Hepatic stellate cell (primary cell): ENCODE results near the gene TLE1.
A peak's percentile ranks its signal among the peaks of the same experiment; 100 is the strongest.
"Not testable (repeated sequence)": the region's sequence is repeated elsewhere in the genome, so short reads cannot be mapped to it uniquely, and the experiment has no call there.

ENCODE experiments used
- DNase-seq: peaks from one replicate; pipeline ENCODE4 v3.0.0; 2011; ENCODE audit warnings: low spot score

Gene TLE1

DNA sequence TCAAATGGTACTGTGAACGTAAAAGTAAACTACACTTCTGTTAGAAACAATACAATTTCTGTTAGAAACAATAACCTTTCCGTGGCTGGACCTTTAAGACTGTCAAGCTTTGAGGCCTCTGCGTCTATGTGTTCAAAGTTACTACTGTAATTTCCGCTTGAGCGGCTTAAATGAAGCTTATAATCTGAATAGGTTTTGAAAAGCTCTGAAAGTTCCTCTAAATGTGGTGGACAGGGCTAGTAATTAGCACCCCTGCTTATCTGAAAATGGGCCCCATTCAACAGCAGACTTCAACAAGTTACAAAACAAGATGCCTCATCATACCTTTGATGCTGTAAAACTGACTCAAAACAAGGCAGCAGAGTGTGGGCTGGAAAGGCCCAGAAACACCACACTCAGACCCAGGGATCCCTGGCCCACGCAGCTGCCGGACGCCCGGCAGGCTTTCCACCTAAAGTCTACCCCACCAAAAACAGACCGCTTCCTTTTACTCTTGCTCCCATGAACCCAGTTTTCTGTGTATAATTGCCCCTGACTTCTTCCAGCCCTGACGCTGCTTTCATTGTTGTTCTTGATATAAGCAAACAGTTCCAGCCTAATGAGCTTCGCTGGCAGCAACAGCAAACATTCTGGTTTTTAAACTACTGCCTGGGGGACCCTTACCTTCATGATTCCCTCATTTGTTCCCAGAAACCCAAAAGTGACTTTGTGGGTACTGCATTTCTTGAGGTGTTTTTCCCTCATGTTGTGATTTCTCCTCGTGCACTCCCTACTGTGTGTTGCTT is 66.7 kb downstream of the TLE1 start:
- DNase-seq = no peak

DNA sequence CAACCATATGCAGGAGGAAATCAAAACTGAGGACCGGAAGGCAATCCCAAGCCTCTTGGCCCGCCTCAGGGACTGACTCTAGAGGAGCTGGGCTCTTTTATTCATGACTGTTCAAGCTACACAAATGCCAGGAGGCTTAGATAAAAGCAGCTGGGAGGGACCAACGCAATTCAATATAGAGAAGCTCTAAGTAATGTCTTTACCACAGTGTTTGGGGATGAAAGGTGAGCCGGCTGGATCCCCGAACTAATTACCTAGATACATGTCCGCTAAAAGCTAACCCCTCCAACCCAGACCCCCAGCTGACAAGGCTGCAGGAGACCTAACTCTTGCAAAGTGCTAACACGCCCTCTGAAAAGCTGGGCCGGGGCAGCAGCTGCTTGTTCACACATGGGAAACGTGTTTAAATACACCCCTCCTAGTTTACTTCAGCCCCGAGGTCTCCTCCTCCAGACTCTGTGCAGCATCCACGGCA is 67.5 kb downstream of the TLE1 start:
- no peak for DNase-seq

DNA sequence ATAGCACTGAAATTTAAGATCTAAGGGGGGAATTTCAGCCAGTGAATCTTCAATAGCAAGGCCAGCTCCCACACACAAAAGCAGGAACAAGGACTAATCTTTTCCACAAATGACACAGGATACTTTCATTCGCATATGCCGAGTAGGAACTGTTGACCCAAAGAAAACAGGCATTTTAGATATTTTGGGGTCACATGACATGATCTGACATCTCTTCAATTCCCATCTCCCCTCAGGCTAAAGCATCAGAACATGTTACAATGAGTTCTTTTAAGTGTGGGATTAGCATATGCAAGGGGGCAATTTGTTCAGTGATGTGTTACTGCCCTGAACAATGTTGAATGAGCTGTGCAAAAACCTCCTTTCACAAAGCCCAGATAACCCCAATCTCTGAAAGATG is 68.2 kb downstream of the TLE1 start:
- DNase-seq = no peak

DNA sequence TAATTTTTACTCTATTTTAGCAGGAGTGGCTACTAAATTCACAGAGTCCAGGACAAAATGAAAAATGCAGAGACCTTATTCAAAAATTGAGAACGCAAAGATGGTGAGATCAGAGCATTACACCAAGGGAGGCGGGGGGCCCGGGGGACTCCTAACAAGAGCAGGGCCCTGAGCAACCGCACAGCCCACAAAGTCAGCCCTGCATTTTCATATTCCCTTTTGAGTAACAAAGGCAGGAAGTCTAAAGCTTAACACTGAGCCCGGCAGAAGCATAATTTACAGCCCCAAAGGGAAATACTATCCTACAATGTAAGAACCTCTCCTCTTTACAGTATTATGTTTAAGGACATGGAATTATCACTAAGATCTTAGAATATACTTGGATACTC is 69.4 kb downstream of the TLE1 start:
- no peak for DNase-seq

DNA sequence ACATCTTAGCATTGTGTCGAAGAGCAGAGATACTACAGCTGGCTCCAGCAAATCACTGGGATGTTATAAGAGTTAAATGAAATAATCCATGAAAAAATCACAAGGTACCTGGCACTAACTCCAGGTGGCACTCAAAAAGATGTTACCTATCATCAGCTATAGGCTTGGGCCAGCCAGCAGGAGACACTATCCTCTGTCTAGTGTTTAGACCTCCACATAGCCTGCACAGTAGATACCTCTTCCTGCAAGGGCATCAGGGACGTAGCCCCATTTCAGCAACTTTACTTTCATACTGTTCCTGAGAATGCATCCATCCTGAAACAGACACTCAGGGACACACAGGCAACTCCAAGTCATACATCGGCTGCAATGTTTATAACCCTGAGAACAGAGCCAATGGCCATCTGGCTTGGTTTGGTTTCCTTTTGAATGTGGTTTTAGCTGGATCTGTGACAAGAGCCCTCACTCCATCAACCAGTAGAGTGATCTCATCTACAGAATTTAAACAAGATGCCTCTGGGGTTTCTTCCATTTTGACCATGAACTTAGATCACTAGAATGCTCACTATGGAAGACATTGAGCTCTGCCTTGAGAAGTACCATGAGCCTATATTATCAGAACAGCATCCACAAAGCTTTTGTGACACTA is 69.9 kb downstream of the TLE1 start:
- peak; percentile 90 for DNase-seq

DNA sequence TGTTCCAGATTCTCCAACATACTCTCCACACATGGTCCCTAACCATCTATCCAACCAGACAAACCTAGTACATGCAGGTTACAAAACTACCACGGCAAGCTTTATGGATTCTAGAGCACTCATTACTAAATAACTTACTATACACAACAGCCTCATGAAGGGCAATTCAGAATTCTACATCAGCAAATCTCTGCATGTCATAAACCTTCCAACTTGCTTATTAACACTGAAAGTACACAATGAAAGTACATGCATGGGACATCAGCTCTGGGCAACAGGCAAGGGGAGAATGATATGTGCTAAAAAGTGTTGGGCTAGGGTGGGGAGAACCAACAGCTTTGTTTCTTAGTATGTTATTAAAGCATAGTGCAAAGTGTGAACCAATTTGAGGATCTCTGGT is 70.4 kb downstream of the TLE1 start:
- DNase-seq = no peak

DNA sequence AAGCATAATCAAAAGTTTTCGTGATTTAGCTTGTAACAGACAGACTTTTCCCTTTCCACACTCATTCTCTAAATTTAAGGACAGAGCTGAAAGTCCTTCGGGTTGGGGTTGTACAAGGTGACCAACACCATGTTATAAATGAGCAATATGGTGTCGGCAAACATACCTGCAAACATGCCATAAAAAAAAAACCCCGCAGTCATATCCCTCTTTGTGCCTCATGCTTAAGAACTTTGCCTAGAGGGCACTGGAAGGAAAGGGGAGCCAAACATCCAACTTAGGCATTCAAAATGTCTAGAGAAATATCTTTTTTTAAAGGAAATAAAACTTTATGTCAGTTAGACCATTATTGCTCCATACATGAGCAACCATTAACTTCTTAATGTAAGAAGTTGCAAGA is 73.2 kb downstream of the TLE1 start:
- no peak for DNase-seq

DNA sequence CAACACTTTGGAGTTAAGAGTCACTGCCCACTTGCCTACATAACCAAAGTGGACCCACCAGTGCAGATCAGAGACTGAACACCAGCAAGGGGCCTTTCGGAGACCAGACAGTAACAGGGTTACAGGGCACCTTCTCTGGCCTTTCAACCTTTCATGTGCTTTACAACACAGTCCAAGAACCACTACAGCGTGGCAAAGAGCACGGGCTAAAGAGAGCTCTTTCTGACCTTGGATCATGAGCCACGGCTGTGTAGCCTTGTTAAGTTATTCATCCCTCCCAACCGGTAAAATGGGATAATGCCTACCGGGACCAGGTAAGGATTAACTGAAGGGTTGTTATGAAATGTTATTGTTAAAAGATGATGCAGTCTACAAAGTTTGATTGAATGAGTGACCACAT is 75.0 kb downstream of the TLE1 start:
- no peak for DNase-seq

DNA sequence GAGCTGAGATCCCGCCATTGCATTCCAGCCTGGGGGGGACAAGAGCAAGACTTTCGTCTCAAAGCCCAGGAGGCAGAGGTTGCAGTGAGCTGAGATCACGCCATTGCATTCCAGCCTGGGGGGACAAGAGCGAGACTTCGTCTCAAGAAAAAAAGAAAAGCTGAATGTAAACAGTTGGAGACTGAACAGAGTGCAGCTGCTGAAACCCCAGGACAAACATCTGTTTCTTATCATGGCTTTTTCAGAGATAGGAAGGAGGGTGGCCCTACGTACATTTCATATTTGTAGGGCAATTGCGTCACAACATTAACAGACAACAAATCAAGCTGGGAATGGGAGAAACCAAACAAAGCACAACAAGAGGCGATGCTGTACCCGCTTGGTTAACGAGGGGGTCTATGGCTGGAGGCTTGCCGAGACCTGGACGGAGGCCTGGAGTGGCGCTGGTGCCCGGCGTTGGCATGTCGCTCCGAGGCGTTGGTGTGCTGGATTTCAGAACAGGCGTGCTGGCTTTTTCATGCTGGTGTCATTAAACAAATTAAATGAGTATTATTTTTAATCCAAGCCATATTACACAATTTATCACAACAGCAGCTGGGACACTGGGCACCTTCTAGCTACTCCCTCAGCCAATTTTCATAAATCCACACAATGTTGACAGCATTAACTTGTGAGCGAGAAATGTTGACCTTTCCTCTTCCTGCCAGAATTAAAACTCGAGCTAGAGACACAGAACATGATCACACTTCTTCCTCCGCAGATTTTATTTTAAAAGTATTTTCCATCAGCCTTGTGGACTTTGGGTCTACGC is 76.1 kb downstream of the TLE1 start:
- DNase-seq = peak; percentile 60

DNA sequence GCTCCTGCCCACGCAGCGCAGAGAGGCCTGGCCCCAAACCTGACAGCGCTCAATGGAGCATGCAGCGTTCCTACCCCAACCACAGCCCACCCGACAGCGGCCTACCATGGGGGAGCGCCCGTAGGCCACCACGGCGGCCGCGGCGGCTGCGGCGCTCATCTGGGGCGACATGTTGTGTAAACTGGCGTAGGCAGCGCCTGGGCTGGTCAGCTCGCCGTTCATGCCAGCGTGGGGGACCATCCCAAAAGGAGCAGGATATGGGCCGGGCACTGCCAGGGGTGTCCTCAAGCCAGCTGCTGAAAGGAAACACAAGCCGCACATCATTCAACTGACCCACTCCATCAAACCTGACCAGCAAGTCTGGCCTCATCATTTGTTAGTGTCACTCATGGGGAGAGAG is 77.7 kb downstream of the TLE1 start:
- DNase-seq = no peak

DNA sequence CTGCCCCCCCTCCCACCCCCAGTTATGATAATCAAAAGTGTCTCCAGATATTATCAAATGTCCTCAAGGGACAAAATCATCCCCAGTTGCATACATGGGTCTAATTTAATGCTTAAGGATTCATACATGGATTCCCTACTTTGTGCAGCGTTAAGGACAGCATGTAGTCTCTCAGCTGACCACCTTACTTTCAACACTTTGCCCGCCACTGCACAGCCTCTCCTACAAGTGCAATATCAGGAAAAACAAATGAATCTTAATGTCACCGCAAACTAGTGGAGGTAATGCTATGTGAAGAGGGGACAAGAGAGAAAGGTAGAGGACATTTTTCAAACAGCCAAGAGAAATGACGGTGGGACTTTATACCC is 78.6 kb downstream of the TLE1 start:
- DNase-seq = no peak

DNA sequence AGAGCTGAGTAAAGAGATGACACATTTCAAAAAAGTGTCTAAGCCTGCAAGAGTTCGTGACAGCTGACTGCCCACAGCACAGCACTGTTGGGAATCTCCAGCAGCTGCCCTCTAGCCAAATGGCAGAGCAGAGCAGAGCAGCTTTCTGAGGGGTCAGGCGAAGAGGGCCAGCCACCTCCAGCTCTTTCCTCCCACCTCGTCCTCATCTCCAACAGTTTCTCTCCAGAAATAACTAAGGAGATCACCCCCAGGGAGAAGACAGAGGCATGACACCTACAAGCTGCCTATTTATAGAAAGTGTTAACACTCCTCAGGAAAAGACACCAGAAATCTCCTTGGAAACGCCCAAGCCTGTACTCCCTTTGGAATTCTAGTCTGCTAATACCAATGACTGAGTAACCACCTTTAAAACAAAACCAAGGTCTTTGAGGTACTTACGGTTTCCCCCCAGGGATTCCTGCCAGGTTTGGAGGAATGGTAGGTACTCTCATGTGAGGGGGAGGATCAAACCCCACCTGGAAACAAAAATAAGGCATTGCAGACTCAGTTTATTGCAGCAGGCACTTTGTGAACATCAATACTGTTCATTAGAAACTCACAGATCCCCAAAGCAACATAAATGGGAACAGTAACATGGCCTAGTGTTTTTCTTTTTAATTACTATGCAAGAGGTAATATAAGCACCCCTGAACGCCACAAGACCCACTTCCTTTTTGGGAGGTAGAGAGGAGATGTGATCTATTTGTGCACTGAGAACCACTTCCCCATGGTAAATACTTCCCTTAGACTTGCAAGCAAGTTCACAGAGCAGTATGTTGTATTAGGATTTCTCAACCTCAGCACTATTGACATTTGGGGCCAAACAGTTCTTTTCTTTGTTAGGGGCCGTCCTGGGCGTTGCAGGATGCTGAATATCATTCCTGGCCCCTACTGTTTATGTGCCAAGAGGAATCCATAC is 79.3 kb downstream of the TLE1 start:
- peak; percentile 47 for DNase-seq

DNA sequence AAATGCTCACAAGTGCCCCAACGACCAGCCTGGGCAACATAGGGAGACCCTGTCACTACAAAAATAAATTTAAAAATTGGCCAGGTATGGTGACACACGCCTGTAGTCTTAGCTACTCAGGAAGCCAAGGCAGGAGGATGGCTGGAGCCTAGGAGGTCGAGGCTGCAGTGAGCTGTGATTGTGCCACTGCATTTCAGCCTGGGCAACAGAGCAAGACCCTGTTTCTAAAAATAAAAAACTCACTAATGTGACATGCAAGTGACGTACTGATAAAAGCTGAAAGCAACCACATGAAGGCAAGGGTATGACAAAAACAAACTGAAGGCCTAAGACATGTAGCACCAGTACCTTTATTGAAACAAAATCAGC is 81.1 kb downstream of the TLE1 start:
- no peak for DNase-seq

DNA sequence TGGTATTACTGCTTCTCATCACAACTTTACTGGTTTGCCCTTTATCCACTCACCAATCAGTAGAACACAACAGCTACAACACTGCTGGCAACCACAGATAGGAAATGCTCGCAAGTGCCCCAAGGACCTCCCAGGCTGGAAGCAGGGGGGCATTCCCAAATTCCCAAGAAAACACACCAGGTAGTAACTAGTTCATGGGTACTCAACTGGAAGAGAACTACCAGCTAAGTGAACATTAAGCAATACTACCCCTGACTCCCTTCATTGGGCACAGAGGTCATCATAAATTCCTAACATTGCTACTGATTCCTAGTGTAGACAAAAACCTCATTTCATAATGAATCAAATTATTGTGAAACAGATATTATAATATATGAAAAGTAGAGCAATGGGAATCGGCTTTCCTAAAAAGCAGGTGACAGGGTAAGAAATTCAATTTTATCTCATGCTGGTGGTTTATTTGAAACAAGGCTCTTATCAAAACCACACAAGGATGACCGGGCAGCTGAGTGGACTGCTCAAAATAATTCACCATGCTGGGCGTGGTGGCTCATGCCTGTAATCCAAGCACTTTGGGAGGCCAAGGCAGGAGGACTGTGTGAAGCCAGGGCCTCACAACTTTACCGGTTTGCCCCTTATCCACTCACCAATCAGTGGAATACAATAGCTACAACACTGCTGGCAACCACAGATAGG is 81.6 kb downstream of the TLE1 start:
- no peak for DNase-seq

DNA sequence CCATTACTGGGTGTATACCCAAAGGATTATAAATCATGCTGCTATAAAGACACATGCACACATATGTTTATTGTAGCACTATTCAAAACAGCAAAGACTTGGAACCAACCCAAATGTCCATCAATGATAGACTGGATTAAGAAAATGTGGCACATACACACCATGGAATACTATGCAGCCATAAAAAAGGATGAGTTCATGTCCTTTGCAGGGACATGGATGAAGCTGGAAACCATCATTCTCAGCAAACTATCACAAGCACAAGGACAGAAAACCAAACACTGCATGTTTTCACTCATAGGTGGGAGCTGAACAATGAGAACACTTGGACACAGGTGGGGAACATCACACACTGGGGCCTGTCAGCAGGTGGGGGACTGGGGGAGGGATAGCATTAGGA is 83.1 kb downstream of the TLE1 start:
- not testable (repeated sequence) for DNase-seq

DNA sequence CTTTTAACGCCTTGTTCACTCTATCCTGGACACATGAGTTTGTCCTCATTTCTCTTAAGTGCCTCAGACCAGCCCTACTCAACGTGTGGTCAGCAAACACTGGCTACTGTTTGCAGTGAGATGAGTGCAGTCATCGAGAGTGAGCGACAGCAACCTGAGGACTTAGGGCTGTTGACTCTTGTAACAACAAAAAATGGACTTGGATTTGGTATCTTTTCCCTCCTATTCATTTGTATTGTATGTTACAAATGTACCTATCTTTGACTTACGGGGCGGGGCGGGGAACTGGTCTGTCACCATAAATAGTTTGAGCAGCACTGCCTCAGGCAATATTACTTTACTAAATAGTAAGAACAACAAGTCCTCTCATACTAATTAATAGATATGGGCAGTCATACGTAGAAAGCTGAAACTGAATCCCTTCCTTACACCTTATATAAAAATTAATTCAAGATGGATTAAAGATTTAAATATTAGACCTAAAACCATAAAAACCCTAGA is 84.1 kb downstream of the TLE1 start:
- no peak for DNase-seq

DNA sequence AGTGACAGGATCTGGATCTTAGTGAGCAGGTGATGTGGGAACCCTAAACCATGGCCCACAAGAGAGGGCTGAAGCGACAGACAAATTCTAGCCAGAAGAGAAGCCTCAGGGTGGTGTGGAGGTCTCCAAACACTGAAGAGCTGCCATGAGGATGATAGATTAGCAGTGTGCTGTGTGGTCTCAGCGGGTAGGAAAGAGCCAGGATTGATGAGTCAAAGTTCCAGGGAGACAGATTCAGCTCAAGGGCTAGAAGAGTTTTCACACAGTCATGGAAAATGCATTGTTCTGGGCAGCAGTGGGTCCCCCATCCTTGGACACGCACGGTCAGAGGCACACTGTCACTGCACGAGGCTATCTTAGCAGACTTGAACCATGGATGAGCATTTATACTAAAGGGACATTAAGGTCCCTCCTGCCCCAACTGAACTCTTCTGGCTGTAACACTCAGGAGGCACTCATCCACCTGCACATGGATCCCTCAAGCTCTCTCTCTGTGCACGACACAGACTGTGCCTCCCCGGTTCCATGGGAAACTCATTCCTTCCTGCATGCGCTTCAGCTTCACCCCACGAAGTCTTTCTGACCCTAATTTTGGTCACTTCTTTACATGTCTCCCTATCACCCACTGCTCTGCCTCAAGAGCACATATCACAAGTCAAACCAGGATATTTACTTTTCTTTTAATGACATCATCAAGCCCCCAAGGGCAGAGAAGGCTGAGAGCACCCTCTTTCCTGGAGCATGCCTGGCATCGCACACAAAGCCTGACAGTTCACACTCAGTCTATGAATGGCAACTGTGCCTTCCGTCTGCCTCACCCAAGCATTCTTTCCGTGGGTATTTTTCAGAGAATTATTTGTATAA is 84.8 kb downstream of the TLE1 start:
- no peak for DNase-seq

DNA sequence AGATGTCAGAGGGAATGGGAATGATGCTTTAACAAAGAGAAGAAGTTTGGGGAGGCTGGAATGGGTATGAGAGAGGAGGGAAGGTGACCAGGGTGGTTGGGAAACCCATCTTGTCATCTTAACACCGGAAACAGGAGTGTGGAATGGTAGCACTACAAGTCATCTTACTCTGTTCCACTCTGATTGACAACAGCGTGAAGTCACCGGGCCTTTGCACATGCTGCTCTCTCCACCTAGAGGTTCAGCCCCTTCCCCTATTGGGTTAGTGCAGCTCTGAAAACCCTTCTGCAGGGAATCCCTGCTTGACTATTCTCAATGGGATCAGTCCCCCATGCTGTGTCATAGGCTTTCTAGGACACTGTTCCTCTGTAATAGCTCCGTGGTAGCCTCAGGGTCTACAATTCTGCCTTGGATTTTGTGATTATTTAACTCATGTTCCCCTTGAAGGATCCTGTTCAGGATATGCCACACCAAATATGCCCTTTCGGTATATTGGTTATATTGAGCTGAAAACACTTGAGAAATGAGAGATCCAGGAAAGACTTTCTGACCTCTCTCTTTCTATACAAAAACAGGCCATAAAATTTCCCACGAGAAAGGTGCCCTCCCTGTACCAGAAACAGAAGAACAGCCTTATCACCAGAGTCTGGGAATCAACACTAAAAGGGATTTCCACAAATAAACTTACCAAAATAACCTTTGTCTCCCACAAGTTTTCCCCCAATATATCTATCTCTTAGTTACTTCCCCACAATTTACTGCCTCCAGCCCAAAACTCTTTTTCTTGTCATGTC is 86.3 kb downstream of the TLE1 start:
- no peak for DNase-seq
